RKO (cell line): ENCODE data around the gene ASB2.

Experiments
- DNase-seq: peaks from one replicate; pipeline ENCODE4 v3.0.0-alpha.2; 2016; ENCODE audit warnings: low spot score

The ASB2 gene

GRCh38 chr14:93929048-93929535, 47.3 kb downstream of the ASB2 start:
- no peak for DNase-seq

- DNase-seq, result no peak
These were observed 48.0 kb downstream of the ASB2 start for GRCh38 chr14:93928184-93929047.

GRCh38 chr14:93927800-93928145, 48.6 kb downstream of the ASB2 start:
- no peak for DNase-seq

- no peak for DNase-seq
These were observed 49.2 kb downstream of the ASB2 start, which contains the start of gene FAM181A for GRCh38 chr14:93926873-93927799. Gene FAM181A (plus strand): TSS chr14:93927344. CDS start chr14:93928286, 942 bp downstream.

GRCh38 chr14:93926245-93926872, 50.0 kb downstream of the ASB2 start:
- no peak for DNase-seq

- no peak for DNase-seq
These were observed 50.9 kb downstream of the ASB2 start for GRCh38 chr14:93925374-93925895.

GRCh38 chr14:93924592-93925355, 51.6 kb downstream of the ASB2 start:
- no peak for DNase-seq

GRCh38 chr14:93923626-93924025, 52.7 kb downstream of the ASB2 start:
- no peak for DNase-seq

GRCh38 chr14:93921001-93921806, 55.2 kb downstream of the ASB2 start:
- no peak for DNase-seq

- DNase-seq, result no peak
These were observed 59.2 kb downstream of the ASB2 start for GRCh38 chr14:93917141-93917540.

- no peak for DNase-seq
These were observed 59.9 kb downstream of the ASB2 start for GRCh38 chr14:93916498-93916897.

GRCh38 chr14:93915800-93916199, 60.6 kb downstream of the ASB2 start:
- DNase-seq, result no peak

GRCh38 chr14:93915070-93915705, 61.2 kb downstream of the ASB2 start:
- no peak for DNase-seq

- no peak for DNase-seq
These were observed 62.1 kb downstream of the ASB2 start for GRCh38 chr14:93914278-93914677.

GRCh38 chr14:93912782-93913181, 63.6 kb downstream of the ASB2 start:
- DNase-seq, result no peak

- DNase-seq, result no peak
These were observed 64.3 kb downstream of the ASB2 start for GRCh38 chr14:93911975-93912615.

GRCh38 chr14:93909429-93910128, 66.8 kb downstream of the ASB2 start:
- DNase-seq, result no peak
